ENCODE data around the gene PRDM2. TPM values are rescaled to one million over a fixed set of nuclear protein-coding genes. Genes with fewer than 3 reads are reported as not detected.

The PRDM2 gene
- total and polyA plus RNA-seq, 2 of the 13 experiments (the other 11 are each of a cell fraction or from before 2014, with no cell fraction given), result 4.0 to 6.5 TPM

DNA sequence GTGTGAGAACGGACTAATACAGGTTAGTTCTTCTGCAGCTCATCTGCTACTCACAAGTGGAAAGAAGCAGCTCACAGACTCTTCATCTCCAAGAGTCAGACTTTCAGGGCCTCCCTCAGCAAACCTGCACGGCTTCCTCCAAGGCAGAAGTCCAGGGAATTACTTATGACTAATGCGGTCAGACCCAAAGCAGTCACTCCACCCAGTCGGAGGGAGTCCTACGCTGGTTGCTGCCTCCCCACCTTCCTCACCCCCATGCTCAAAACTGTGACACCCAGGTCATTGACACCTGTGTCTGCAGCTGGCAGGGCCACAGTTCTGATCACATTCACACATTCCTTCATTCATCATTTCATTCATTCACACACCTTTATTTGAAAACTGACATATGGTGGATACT is 38.4 kb upstream of the PRDM2 start:
- no peak for FAIRE-seq
- H3K4me1 ChIP-seq (ENCODE audit: insufficient read depth, low read length), result no peaks in the 10 kb centered on the region
- H3K27me3 ChIP-seq (ENCODE audit: control insufficient read depth in 1 of 2, insufficient read depth in 2 of 2, low read length in 2 of 2), result peaks cover 3 to 17% of the 10 kb centered on the region in 2 experiments; a peak in 3 of 5 replicates
- WGBS (ENCODE audit: low lambda C conversion rate), result 0% methylated on average over 2 of the region's 5 CpGs
- H3K27ac ChIP-seq (ENCODE audit: extremely low read length, insufficient read depth, low read length), result no peak overlapping the region
- H3K4me3 ChIP-seq (replicated peaks in 1 of 3; ENCODE audit: insufficient read depth in 1 of 3, low read depth in 2 of 3, low read length in 3 of 3), result no peak overlapping the region
- intact Hi-C loops (cut with micrococcal nuclease; ENCODE audit: unreplicated experiment) (no loop called here), in situ Hi-C loops (cut with HindIII; ENCODE audit: extremely low pct_ligation_motif_present, low pct_unique_long_range_greater_than_20kb) (loop anchor here (10.0 kb wide), 1 partner anchor 303 kb away; no protein-coding TSS in a partner anchor)
- no peak overlapping the region for H2AFZ ChIP-seq (ENCODE audit: low read length)
- H3K4me2 ChIP-seq (ENCODE audit: low read depth, low read length), result no peak overlapping the region
- H3K9ac ChIP-seq (ENCODE audit: insufficient read depth, low read depth, low read length), result no peak overlapping the region
- POLR2A ChIA-PET, result no interaction called here
- TF ChIP-seq ZFP37 (CRISPR knock-in tag; IDR thresholded peaks at IDR 0.05; ENCODE audit: borderline replicate concordance) (no peak), SNAPC2 (CRISPR knock-in tag; IDR thresholded peaks at IDR 0.05) (no peak), DMTF1 (CRISPR knock-in tag; IDR thresholded peaks at IDR 0.05) (no peak), ETV5 (CRISPR knock-in tag; IDR thresholded peaks at IDR 0.05; ENCODE audit: borderline replicate concordance) (no peak), PLSCR1 (CRISPR knock-in tag; IDR thresholded peaks at IDR 0.05; ENCODE audit: borderline replicate concordance) (no peak), DNMT3B (CRISPR knock-in tag; conservative IDR thresholded peaks at IDR 0.05) (no peak), TP53 (CRISPR knock-in tag; conservative IDR thresholded peaks at IDR 0.05) (no peak)
- TF ChIP-seq, protein P1, sequence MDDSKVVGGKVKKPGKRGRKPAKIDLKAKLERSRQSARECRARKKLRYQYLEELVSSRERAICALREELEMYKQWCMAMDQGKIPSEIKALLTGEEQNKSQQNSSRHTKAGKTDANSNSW (CRISPR knock-in tag; IDR thresholded peaks at IDR 0.05; ENCODE audit: borderline replicate concordance), result no peak
- no peak for DNase-seq (ENCODE audit: low spot score)
- BruUV-seq (replicated peaks), result no TSS peak
- no peaks in the 10 kb centered on the region for H3K79me2 ChIP-seq (ENCODE audit: insufficient read depth, low read length)
- ATAC-seq, result no peak
- no peaks in the 10 kb centered on the region for H3K9me3 ChIP-seq (ENCODE audit: low read length)
- no peaks in the 10 kb centered on the region; the same call in 1 of the 2 replicates for H4K20me1 ChIP-seq (ENCODE audit: insufficient read depth, low read length)
- no peaks in the 10 kb centered on the region for H3K36me3 ChIP-seq (replicated peaks in 1 of 2; ENCODE audit: control insufficient read depth in 1 of 2, insufficient read depth in 2 of 2, low read length in 2 of 2)
- CTCF ChIA-PET (ENCODE audit: low intra/inter-chr PET ratio, low total read pairs), result no interaction called here

Data from HepG2 (cell line).